Liver (tissue), 9 donors: Measurements from ENCODE around the gene SYNGR3. TPM values are rescaled to one million over a fixed set of nuclear protein-coding genes. Genes with fewer than 3 reads are reported as not detected.

Experiments used
- DNase-seq: peaks from one replicate; pipeline ENCODE4 v3.0.0-alpha.2; 2017; ENCODE audit warnings: low spot score
- H3K27ac ChIP-seq, 2 donors: one replicate each; pipeline ENCODE4 v1.7.0; 2013; ENCODE audit warnings: inconsistent platforms in 2 of 2, low read length in 2 of 2, control low read depth in 1 of 2, low read depth in 1 of 2, mild to moderate bottlenecking in 1 of 2
- H3K27me3 ChIP-seq, 4 donors: one replicate each; pipeline versions ENCODE4 v1.6.1 to v1.7.0; 2013; ENCODE audit warnings: low read length in 3 of 4, inconsistent platforms in 1 of 4, mild to moderate bottlenecking in 1 of 4, moderate library complexity in 1 of 4; ENCODE audit not compliant: control insufficient read depth in 4 of 4, insufficient read depth in 4 of 4
- H3K36me3 ChIP-seq, 4 donors: one replicate each; pipeline versions ENCODE4 v1.6.1 to v1.7.0; 2013; ENCODE audit warnings: low read length in 3 of 4, mild to moderate bottlenecking in 3 of 4, low read depth in 1 of 4, moderate library complexity in 1 of 4; ENCODE audit not compliant: control insufficient read depth in 4 of 4, insufficient read depth in 3 of 4
- H3K4me1 ChIP-seq, 4 donors: one replicate each; pipeline versions ENCODE4 v1.6.1 to v1.7.0; 2013; ENCODE audit warnings: low read length in 3 of 4, mild to moderate bottlenecking in 3 of 4, moderate library complexity in 1 of 4; ENCODE audit not compliant: control insufficient read depth in 4 of 4, insufficient read depth in 4 of 4
- H3K4me3 ChIP-seq, 3 donors: one replicate each; pipeline versions ENCODE4 v1.6.1 to v1.7.0; 2013; ENCODE audit warnings: low read length in 3 of 3, control low read depth in 1 of 3, low read depth in 1 of 3, mild to moderate bottlenecking in 1 of 3
- H3K9ac ChIP-seq, 2 donors: one replicate each; pipeline ENCODE4 v1.7.0; 2013; ENCODE audit warnings: low read length in 2 of 2, mild to moderate bottlenecking in 2 of 2, moderate library complexity in 2 of 2, control low read depth in 1 of 2, low read depth in 1 of 2
- H3K9me3 ChIP-seq, 4 donors: one replicate each; pipeline versions ENCODE4 v1.6.1 to v1.7.0; 2013; ENCODE audit warnings: low read length in 3 of 4; ENCODE audit not compliant: control insufficient read depth in 4 of 4
- CTCF ChIP-seq: fragments of 150-350 bp; IDR thresholded peaks from 2 replicates; pipeline ENCODE4 v1.5.1; 2017; ENCODE audit warnings: improper control_type of control experiment, low read depth, low read length; ENCODE audit not compliant: missing input control
- FOXA1 ChIP-seq: IDR thresholded peaks from 2 replicates; pipeline ENCODE4 v1.6.1; 2016; ENCODE audit warnings: antibody characterized with exemption
- FOXA2 ChIP-seq: IDR thresholded peaks from 2 replicates; pipeline ENCODE4 v1.6.1; 2016; ENCODE audit warnings: antibody characterized with exemption
- HNF4A ChIP-seq, 2 donors: conservative IDR thresholded peaks; 2 replicates each; pipeline ENCODE4 v1.6.1; 2016; ENCODE audit warnings: antibody characterized with exemption in 2 of 2, mild to moderate bottlenecking in 2 of 2
- HNF4G ChIP-seq: IDR thresholded peaks from 2 replicates; pipeline ENCODE4 v1.6.1; 2016; ENCODE audit warnings: antibody characterized with exemption
- JUND ChIP-seq, 2 donors: IDR thresholded peaks; 2 replicates each; pipeline ENCODE4 v1.6.1; 2016; ENCODE audit warnings: antibody characterized with exemption in 2 of 2
- MAX ChIP-seq: IDR thresholded peaks from 2 replicates; pipeline ENCODE4 v1.6.1; 2016; ENCODE audit warnings: antibody characterized with exemption
- RAD21 ChIP-seq, 2 donors: IDR thresholded peaks; 2 replicates each; pipeline ENCODE4 v1.6.1; 2016; ENCODE audit warnings: antibody characterized with exemption in 2 of 2, mild to moderate bottlenecking in 2 of 2
- REST ChIP-seq: IDR thresholded peaks from 2 replicates; pipeline ENCODE4 v1.6.1; 2016; ENCODE audit warnings: antibody characterized with exemption, mild to moderate bottlenecking
- RXRA ChIP-seq, 2 donors: IDR thresholded peaks; 2 replicates each; pipeline ENCODE4 v1.6.1; 2017 to 2018; ENCODE audit warnings: antibody characterized with exemption in 2 of 2, mild to moderate bottlenecking in 1 of 2
- SP1 ChIP-seq: IDR thresholded peaks from 2 replicates; pipeline ENCODE4 v1.6.1; 2018; ENCODE audit warnings: antibody characterized with exemption, mild to moderate bottlenecking
- TAF1 ChIP-seq: conservative IDR thresholded peaks from 2 replicates; pipeline ENCODE4 v1.6.1; 2016; ENCODE audit warnings: antibody characterized with exemption, mild to moderate bottlenecking
- YY1 ChIP-seq: IDR thresholded peaks from 2 replicates; pipeline ENCODE4 v1.6.1; 2016; ENCODE audit warnings: antibody characterized with exemption, mild to moderate bottlenecking
- WGBS: extraction: QIAGEN DNeasy Blood & Tissue Kit; methylation state at CpG from one replicate; pipeline ENCODE4 v1.1.7; 2013; 5-methylcytosine and 5-hydroxymethylcytosine counted together
- polyA plus RNA-seq, 2 donors: library from polyadenylated mRNA; stranded (reverse) in 1 of 2; unstranded in 1 of 2; fragments of 200-250 nt in 1 of 2; fragments of >200 nt in 1 of 2; fragmentation: Nextera tagmentation in 1 of 2; extraction: Ambion mirVana in 1 of 2; gene quantifications; one replicate each; pipeline versions ENCODE4 v1.2.1 to v1.2.3, GENCODE V29; 2013 to 2015
- total RNA-seq, 2 donors: library from RNA; depleted of rRNA; stranded (reverse); fragments of >200 nt; gene quantifications; one replicate each; pipeline ENCODE4 v1.2.3, GENCODE V29; 2014
- TF ChIP-seq, protein P1 (sequence below): IDR thresholded peaks from 2 replicates; pipeline ENCODE4 v1.6.1; 2016; ENCODE audit warnings: antibody characterized with exemption
- TF ChIP-seq, protein P2 (sequence below): IDR thresholded peaks from 2 replicates; pipeline ENCODE4 v1.6.1; 2016; ENCODE audit warnings: antibody characterized with exemption
- donor health status: healthy.
- donor health status: healthy.
- donor health status: healthy.
- donor health status: healthy.
- donor health status: healthy.

The SYNGR3 gene
- total and polyA plus RNA-seq, 4 donors, result 0.09 to 0.47 (median 0.17) TPM; not detected in 1

DNA sequence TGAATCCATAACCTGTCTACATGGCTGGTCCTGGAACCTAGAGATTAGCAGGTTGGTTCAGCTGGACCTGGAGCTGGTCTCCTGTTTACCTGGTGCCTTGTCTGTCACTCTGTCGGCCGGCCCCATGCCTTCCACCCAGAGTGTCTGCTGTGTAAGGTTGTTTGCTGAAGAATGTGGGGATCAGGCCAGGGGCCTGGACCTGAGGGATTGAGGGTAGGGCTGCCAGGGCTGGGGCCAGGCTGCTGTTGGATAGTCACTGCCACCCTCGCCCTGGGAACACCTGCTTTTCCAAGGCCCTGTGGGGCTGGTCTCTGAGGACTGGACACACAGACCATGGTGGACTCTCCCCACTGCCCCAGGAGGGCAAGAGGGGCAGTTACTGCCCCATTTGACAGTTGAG is 38.4 kb downstream of the SYNGR3 start:
- Histone ChIP-seq H3K27ac (peak overlapping the region; percentile 49 to 65), H3K4me1 (peaks cover 25 to 84% (median 65%) of the 10 kb centered on the region in 4 donors), H3K9ac (peak overlapping the region; percentile 64 to 94), H3K4me3 (peak overlapping the region; percentile 89 to 99 (median 89)), H3K27me3 (no peaks in the 10 kb centered on the region), H3K9me3 (no peaks in the 10 kb centered on the region), H3K36me3 (no peaks in the 10 kb centered on the region)
- no peak for DNase-seq
- TF ChIP-seq FOXA1, result no peak
- no peak for TF ChIP-seq RXRA (IDR thresholded peaks at IDR 0.05)
- no peak for TF ChIP-seq HNF4A (conservative IDR thresholded peaks at IDR 0.05)
- TF ChIP-seq SP1, result no peak
- no peak for TF ChIP-seq REST
- TF ChIP-seq YY1, result no peak
- TF ChIP-seq TAF1, result no peak
- TF ChIP-seq, protein P1, sequence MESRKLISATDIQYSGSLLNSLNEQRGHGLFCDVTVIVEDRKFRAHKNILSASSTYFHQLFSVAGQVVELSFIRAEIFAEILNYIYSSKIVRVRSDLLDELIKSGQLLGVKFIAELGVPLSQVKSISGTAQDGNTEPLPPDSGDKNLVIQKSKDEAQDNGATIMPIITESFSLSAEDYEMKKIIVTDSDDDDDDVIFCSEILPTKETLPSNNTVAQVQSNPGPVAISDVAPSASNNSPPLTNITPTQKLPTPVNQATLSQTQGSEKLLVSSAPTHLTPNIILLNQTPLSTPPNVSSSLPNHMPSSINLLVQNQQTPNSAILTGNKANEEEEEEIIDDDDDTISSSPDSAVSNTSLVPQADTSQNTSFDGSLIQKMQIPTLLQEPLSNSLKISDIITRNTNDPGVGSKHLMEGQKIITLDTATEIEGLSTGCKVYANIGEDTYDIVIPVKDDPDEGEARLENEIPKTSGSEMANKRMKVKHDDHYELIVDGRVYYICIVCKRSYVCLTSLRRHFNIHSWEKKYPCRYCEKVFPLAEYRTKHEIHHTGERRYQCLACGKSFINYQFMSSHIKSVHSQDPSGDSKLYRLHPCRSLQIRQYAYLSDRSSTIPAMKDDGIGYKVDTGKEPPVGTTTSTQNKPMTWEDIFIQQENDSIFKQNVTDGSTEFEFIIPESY, result no peak
- TF ChIP-seq CTCF, result no peak
- TF ChIP-seq JUND (IDR thresholded peaks at IDR 0.05), result no peak
- no peak for TF ChIP-seq HNF4G
- WGBS, result 24% methylated on average over 3 of the region's 3 CpGs

- Histone ChIP-seq H3K27ac (peak overlapping the region; percentile 49 to 65), H3K4me3 (peak overlapping the region; percentile 46 to 99 (median 89)), H3K27me3 (no peaks in the 10 kb centered on the region), H3K9me3 (no peaks in the 10 kb centered on the region), H3K4me1 (peaks cover 22 to 85% (median 65%) of the 10 kb centered on the region in 4 donors), H3K9ac (peak overlapping the region; percentile 64 to 94), H3K36me3 (no peaks in the 10 kb centered on the region)
- no peak for DNase-seq
- 47% methylated on average over 18 of the region's 18 CpGs for WGBS
- TF ChIP-seq, protein P2, sequence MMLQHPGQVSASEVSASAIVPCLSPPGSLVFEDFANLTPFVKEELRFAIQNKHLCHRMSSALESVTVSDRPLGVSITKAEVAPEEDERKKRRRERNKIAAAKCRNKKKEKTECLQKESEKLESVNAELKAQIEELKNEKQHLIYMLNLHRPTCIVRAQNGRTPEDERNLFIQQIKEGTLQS, result no peak
- no peak for TF ChIP-seq MAX
- TF ChIP-seq FOXA2, result no peak
- no peak for TF ChIP-seq RAD21 (IDR thresholded peaks at IDR 0.05)
- no peak for TF ChIP-seq REST
- TF ChIP-seq HNF4G, result no peak
- no peak for TF ChIP-seq CTCF
- TF ChIP-seq, protein P1, result no peak
Observed at GRCh38 chr16:2028620-2029220, 39.0 kb downstream of the SYNGR3 start.
